PFSK-1 (cell line): Measurements from ENCODE around the gene NCAM1.

Experiments used
- FOXP2 ChIP-seq: optimal IDR thresholded peaks from 2 replicates; pipeline ENCODE3; 2011; ENCODE audit warnings: borderline replicate concordance, control low read depth, inconsistent platforms; ENCODE audit not compliant: insufficient read depth; ENCODE audit errors: extremely low read length, extremely low read depth
- POLR2AphosphoS5 ChIP-seq: IDR thresholded peaks from 2 replicates; pipeline ENCODE4 v1.6.1; 2012; ENCODE audit warnings: low read depth, mild to moderate bottlenecking, control low read depth, low read length, moderate library complexity
- REST ChIP-seq, 2 experiments: IDR thresholded peaks; 2 replicates each; pipeline versions ENCODE4 v1.6.1 to v1.8.0; 2011 to 2012; ENCODE audit warnings: low read depth in 2 of 2, low read length in 2 of 2, control low read depth in 1 of 2, inconsistent platforms in 1 of 2, mild to moderate bottlenecking in 1 of 2, moderate library complexity in 1 of 2; ENCODE audit not compliant: insufficient read depth in 1 of 2
- SIN3A ChIP-seq: IDR thresholded peaks from 2 replicates; pipeline ENCODE4 v1.6.1; 2012; ENCODE audit warnings: mild to moderate bottlenecking, low read length, moderate library complexity, borderline replicate concordance; ENCODE audit not compliant: insufficient read depth
- TAF1 ChIP-seq: IDR thresholded peaks from 2 replicates; pipeline ENCODE4 v1.6.1; 2012; ENCODE audit warnings: low read length, control low read depth, borderline replicate concordance; ENCODE audit not compliant: insufficient read depth

The NCAM1 gene

DNA sequence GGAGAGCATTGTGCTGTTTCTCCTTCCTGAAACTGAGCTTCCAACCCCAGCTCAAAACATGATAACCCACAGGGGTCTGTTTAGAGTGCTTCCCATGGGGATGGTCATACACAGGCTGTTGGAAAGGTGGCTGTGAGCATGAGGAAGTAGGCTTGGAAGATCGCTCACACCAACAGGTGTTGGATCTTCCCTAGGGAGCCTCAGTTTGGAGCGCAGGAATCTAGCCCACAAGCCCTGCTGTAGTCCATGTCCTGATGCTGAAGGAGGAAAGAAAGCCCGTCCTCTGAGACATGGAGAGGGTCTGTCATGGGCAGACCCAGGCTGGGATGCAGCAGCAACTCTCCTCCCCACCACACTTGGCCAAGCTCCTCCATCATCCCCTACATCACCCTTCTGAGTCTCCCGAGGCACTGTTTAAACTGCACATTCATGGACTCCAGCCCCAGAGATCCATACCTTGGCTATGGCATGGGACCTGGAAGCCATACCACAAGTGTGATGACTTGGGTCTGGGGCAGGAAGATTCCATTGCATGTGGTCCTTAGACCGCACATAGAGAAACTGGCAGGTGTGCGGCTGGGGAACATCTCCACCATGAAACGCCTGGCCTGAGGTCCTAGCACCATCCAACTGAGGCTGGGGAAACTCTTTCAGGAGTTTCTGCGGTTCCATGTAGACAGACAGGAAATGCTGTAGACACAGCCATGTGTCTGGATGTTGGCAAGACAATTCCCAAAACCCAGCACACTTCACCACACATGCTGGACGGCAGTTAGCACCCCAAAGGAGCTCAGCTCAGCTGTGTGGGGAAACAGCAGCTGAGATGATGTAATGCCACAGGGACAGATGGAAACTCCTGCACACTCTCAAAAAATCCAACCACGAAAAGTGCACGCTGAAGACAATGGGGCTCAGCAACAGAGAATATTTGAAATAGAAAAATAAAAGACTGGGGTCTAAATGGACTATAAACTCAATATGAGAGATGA lies 325.6 kb downstream of the NCAM1 start:
- no peak for TF ChIP-seq FOXP2
- TF ChIP-seq REST (IDR thresholded peaks at IDR 0.05; ENCODE audit: insufficient read depth in 1 of 2, low read depth in 2 of 2, low read length in 2 of 2) = no peak
- no peak for TF ChIP-seq SIN3A
- no peak for TF ChIP-seq POLR2AphosphoS5
- TF ChIP-seq TAF1 = no peak

GRCh38 chr11:113287801-113288200 lies 326.6 kb downstream of the NCAM1 start:
- TF ChIP-seq REST (IDR thresholded peaks at IDR 0.05; ENCODE audit: insufficient read depth in 1 of 2, low read depth in 2 of 2, low read length in 2 of 2) (no peak), POLR2AphosphoS5 (no peak), TAF1 (no peak)

DNA sequence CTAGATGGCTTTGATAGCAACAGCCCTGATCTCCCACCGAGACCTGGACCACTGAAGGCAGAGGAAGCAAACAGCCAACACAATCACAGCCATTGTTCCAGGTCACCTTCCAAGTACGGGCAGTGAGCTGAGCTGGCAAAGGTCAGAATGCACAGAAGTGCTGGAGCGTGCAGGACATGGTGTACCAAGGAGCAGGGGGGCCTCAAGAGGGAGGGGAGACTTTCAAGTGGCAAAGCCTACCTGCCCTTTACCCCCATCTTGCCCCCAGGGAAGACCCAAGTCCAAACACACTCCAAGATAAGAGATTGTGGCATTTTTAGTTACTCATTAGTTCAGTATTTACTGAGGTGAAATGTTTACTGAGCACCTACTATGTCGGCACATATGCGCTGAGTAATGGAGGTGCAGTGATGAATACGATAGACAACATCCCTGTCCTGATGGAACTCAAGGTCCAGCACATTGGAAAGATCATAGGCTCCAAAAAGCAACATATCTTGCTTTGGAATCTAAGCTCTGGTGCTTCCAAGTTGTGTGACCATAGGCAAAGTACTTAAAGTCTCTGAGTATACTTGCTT lies 327.2 kb downstream of the NCAM1 start:
- TF ChIP-seq SIN3A (no peak), POLR2AphosphoS5 (no peak), REST (IDR thresholded peaks at IDR 0.05; ENCODE audit: insufficient read depth in 1 of 2, low read depth in 2 of 2, low read length in 2 of 2) (no peak), FOXP2 (no peak), TAF1 (no peak)

DNA sequence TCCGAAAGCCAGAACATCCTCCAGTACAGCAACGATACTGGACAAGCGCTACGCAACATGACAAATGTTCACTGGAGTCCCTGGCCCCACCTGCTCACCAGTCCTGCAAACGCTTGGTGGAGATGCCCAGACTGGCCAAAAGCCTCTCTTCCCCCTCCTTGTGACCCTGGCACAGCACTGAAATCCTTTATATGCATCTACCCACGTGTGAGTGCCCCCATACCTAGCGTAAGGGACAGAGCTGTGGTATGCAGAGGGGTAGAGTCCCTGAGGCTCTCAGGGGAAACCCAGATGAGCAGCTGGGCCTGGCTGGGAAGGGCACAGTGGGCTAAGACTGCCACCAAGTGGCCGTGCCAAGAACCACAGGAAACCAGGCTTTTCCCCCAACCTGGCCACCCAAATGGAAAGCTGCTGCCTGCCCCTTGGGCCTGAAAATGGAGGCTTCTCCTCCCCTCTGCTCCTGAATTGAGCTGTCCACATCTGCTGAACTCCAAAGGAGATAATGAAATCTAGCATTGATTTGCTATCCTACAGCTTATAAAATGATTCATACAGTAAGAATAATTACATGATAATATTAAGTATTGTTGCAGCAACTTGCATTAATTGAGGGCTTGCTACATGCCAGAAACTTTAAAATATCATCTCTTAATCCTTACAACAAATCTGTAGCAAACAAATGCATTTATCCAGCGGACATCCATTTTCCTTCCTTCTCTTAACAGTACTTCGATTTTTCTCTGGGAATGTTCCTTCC lies 328.4 kb downstream of the NCAM1 start:
- TF ChIP-seq TAF1 = no peak
- no peak for TF ChIP-seq SIN3A
- no peak for TF ChIP-seq FOXP2
- TF ChIP-seq POLR2AphosphoS5 = no peak
- no peak for TF ChIP-seq REST (IDR thresholded peaks at IDR 0.05; ENCODE audit: insufficient read depth in 1 of 2, low read depth in 2 of 2, low read length in 2 of 2)
